HEK293 (cell line): Measurements from ENCODE around the gene DAZAP1.

Source experiments
- BCL11B ChIP-seq: fragments of 450-650 bp; formaldehyde crosslinking; IDR thresholded peaks from 2 replicates; pipeline ENCODE4 v1.5.1; 2016; ENCODE audit warnings: low read depth, missing biosample characterization, missing genetic modification characterization
- EGR2 ChIP-seq: fragments of 450-650 bp; formaldehyde crosslinking; IDR thresholded peaks from 2 replicates; pipeline ENCODE4 v1.5.1; 2016; ENCODE audit warnings: low read depth, missing biosample characterization, missing genetic modification characterization
- GFI1B ChIP-seq: fragments of 450-650 bp; formaldehyde crosslinking; IDR thresholded peaks from 2 replicates; pipeline ENCODE4 v1.5.1; 2016; ENCODE audit warnings: missing biosample characterization, missing genetic modification characterization
- GLI4 ChIP-seq: fragments of 450-650 bp; formaldehyde crosslinking; IDR thresholded peaks from 2 replicates; pipeline ENCODE4 v1.5.1; 2016; ENCODE audit warnings: missing biosample characterization, missing genetic modification characterization
- GLIS1 ChIP-seq: fragments of 450-650 bp; formaldehyde crosslinking; IDR thresholded peaks from 2 replicates; pipeline ENCODE4 v1.5.1; 2016; ENCODE audit warnings: missing biosample characterization, missing genetic modification characterization
- KLF16 ChIP-seq: fragments of 450-650 bp; formaldehyde crosslinking; IDR thresholded peaks from 2 replicates; pipeline ENCODE4 v1.5.1; 2017; ENCODE audit warnings: missing biosample characterization, missing genetic modification characterization
- KLF7 ChIP-seq: fragments of 450-650 bp; formaldehyde crosslinking; IDR thresholded peaks from 2 replicates; pipeline ENCODE4 v1.5.1; 2016; ENCODE audit warnings: missing biosample characterization, missing genetic modification characterization, borderline replicate concordance
- PATZ1 ChIP-seq: fragments of 450-650 bp; formaldehyde crosslinking; IDR thresholded peaks from 2 replicates; pipeline ENCODE4 v1.5.1; 2016; ENCODE audit warnings: missing biosample characterization, missing genetic modification characterization
- ZFP3 ChIP-seq: fragments of 450-650 bp; formaldehyde crosslinking; IDR thresholded peaks from 2 replicates; pipeline ENCODE4 v1.5.1; 2016; ENCODE audit warnings: low read depth, missing biosample characterization, missing genetic modification characterization
- ZNF132 ChIP-seq: fragments of 450-650 bp; formaldehyde crosslinking; IDR thresholded peaks from 2 replicates; pipeline ENCODE4 v1.5.1; 2017; ENCODE audit warnings: missing biosample characterization, missing genetic modification characterization, borderline replicate concordance
- ZNF146 ChIP-seq: fragments of 450-650 bp; formaldehyde crosslinking; IDR thresholded peaks from 2 replicates; pipeline ENCODE4 v1.5.1; 2016; ENCODE audit warnings: missing biosample characterization, missing genetic modification characterization
- ZNF157 ChIP-seq: fragments of 450-650 bp; formaldehyde crosslinking; IDR thresholded peaks from 2 replicates; pipeline ENCODE4 v1.5.1; 2016; ENCODE audit warnings: missing biosample characterization, missing genetic modification characterization
- ZNF175 ChIP-seq: fragments of 450-650 bp; formaldehyde crosslinking; IDR thresholded peaks from 2 replicates; pipeline ENCODE4 v1.5.1; 2016; ENCODE audit warnings: missing biosample characterization, missing genetic modification characterization
- ZNF2 ChIP-seq: fragments of 450-650 bp; formaldehyde crosslinking; IDR thresholded peaks from 2 replicates; pipeline ENCODE4 v1.5.1; 2016; ENCODE audit warnings: missing biosample characterization, missing genetic modification characterization
- ZNF211 ChIP-seq: fragments of 450-650 bp; formaldehyde crosslinking; IDR thresholded peaks from 2 replicates; pipeline ENCODE4 v1.5.1; 2016; ENCODE audit warnings: low read depth, missing biosample characterization, missing genetic modification characterization
- ZNF221 ChIP-seq: fragments of 450-650 bp; formaldehyde crosslinking; IDR thresholded peaks from 2 replicates; pipeline ENCODE4 v1.5.1; 2017; ENCODE audit warnings: missing biosample characterization, missing genetic modification characterization, borderline replicate concordance
- ZNF513 ChIP-seq: fragments of 450-650 bp; IDR thresholded peaks from 2 replicates; pipeline ENCODE4 v1.5.1; 2018; ENCODE audit warnings: missing biosample characterization, missing genetic modification characterization
- ZNF518A ChIP-seq: fragments of 450-650 bp; formaldehyde crosslinking; conservative IDR thresholded peaks from 2 replicates; pipeline ENCODE4 v1.5.1; 2016; ENCODE audit warnings: low read depth, missing biosample characterization, missing genetic modification characterization
- ZNF555 ChIP-seq: fragments of 450-650 bp; formaldehyde crosslinking; conservative IDR thresholded peaks from 2 replicates; pipeline ENCODE4 v1.5.1; 2017; ENCODE audit warnings: missing biosample characterization, mild to moderate bottlenecking, missing genetic modification characterization, inconsistent platforms
- ZNF600 ChIP-seq: fragments of 450-650 bp; formaldehyde crosslinking; IDR thresholded peaks from 2 replicates; pipeline ENCODE4 v1.5.1; 2016; ENCODE audit warnings: missing biosample characterization, missing genetic modification characterization
- ZNF621 ChIP-seq: fragments of 450-650 bp; formaldehyde crosslinking; IDR thresholded peaks from 2 replicates; pipeline ENCODE4 v1.5.1; 2017; ENCODE audit warnings: missing biosample characterization, missing genetic modification characterization
- ZNF623 ChIP-seq: fragments of 450-650 bp; formaldehyde crosslinking; IDR thresholded peaks from 2 replicates; pipeline ENCODE4 v1.5.1; 2016; ENCODE audit warnings: missing biosample characterization, missing genetic modification characterization
- ZNF626 ChIP-seq: fragments of 450-650 bp; sonication (Bioruptor Pico); formaldehyde crosslinking; IDR thresholded peaks from 2 replicates; pipeline ENCODE4 v1.5.1; 2018; ENCODE audit warnings: missing biosample characterization, missing genetic modification characterization, inconsistent platforms
- ZNF654 ChIP-seq: fragments of 450-650 bp; formaldehyde crosslinking; IDR thresholded peaks from 2 replicates; pipeline ENCODE4 v1.5.1; 2016; ENCODE audit warnings: low read depth, missing biosample characterization, missing genetic modification characterization
- ZNF837 ChIP-seq: fragments of 450-650 bp; formaldehyde crosslinking; IDR thresholded peaks from 2 replicates; pipeline ENCODE4 v1.5.1; 2016; ENCODE audit warnings: missing biosample characterization, missing genetic modification characterization
- TF ChIP-seq, protein P1 (sequence below): fragments of 450-650 bp; formaldehyde crosslinking; IDR thresholded peaks from 2 replicates; pipeline ENCODE4 v1.5.1; 2017; ENCODE audit warnings: missing biosample characterization, missing genetic modification characterization
- TF ChIP-seq, protein P2 (sequence below): fragments of 450-650 bp; formaldehyde crosslinking; IDR thresholded peaks from 2 replicates; pipeline ENCODE4 v1.5.1; 2016; ENCODE audit warnings: missing biosample characterization, missing genetic modification characterization
- TF ChIP-seq, protein P3 (sequence below): fragments of 450-650 bp; formaldehyde crosslinking; IDR thresholded peaks from 2 replicates; pipeline ENCODE4 v1.5.1; 2016; ENCODE audit warnings: missing biosample characterization, missing genetic modification characterization

The DAZAP1 gene

DNA sequence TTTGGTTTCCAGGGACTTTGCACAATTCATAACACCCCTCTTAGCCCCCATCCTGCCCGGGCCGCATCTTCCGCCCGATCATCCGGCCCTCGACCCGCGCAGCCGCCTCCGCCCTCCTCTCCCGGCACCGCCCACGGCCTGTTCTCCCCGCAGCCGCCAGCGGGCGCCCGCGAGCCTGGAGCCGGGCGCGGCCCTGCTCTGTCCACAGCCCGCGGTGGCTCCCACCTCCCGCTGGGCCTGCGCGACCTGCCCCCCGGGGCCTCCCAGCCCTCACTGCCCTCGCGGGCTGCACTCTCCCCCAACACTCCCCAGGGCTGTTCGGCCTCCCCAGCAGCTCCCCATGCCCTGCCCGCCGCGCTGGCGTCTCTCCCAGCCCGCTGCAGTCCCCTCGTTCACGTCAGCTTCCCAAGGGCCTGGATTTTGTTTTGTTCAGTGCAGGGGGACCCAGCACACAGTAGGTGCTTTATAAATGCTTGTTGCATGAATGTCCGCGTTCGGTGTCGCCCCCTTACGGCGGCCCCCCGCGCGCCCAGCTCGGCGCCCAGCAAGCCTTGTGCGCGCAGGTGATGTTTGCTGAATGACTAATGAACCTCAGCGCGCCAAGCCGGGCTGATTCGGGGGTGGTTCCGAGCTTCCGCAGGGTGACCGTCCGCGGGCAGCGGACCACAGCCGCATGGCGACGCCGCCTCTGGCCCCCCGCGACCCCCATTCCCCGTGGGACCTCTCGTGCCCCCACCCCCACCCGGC is 38.0 kb downstream of the DAZAP1 start (continued):
- TF ChIP-seq, protein P1, sequence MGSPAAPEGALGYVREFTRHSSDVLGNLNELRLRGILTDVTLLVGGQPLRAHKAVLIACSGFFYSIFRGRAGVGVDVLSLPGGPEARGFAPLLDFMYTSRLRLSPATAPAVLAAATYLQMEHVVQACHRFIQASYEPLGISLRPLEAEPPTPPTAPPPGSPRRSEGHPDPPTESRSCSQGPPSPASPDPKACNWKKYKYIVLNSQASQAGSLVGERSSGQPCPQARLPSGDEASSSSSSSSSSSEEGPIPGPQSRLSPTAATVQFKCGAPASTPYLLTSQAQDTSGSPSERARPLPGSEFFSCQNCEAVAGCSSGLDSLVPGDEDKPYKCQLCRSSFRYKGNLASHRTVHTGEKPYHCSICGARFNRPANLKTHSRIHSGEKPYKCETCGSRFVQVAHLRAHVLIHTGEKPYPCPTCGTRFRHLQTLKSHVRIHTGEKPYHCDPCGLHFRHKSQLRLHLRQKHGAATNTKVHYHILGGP, result no peak
- TF ChIP-seq GFI1B (tag by site-specific recombination) (peak; percentile 53; the same call in 1 of the 2 replicates), ZNF132 (no peak), ZNF211 (tag by site-specific recombination) (no peak), KLF7 (tag by site-specific recombination) (no peak; the same call in 1 of the 2 replicates), ZNF626 (tag by site-specific recombination) (no peak), ZNF157 (no peak), ZNF175 (tag by site-specific recombination) (no peak), ZNF837 (tag by site-specific recombination) (peak; percentile 86; the same call in 1 of the 2 replicates), GLI4 (tag by site-specific recombination) (peak; percentile 63; the same call in 1 of the 2 replicates), ZNF2 (peak; percentile 65), ZNF600 (peak; percentile 39), ZNF513 (tag by site-specific recombination) (no peak), ZNF221 (tag by site-specific recombination) (no peak), ZNF555 (tag by site-specific recombination) (no peak), ZFP3 (tag by site-specific recombination) (no peak), BCL11B (tag by site-specific recombination) (peak; percentile 96), ZNF623 (tag by site-specific recombination) (peak; percentile 13; the same call in 1 of the 2 replicates), KLF16 (tag by site-specific recombination) (no peak), GLIS1 (tag by site-specific recombination) (peak; percentile 98), PATZ1 (tag by site-specific recombination) (peak; percentile 97), ZNF654 (tag by site-specific recombination) (no peak), ZNF518A (no peak), ZNF146 (tag by site-specific recombination) (no peak), ZNF621 (tag by site-specific recombination) (no peak), EGR2 (peak; percentile 88)
- TF ChIP-seq, protein P2, sequence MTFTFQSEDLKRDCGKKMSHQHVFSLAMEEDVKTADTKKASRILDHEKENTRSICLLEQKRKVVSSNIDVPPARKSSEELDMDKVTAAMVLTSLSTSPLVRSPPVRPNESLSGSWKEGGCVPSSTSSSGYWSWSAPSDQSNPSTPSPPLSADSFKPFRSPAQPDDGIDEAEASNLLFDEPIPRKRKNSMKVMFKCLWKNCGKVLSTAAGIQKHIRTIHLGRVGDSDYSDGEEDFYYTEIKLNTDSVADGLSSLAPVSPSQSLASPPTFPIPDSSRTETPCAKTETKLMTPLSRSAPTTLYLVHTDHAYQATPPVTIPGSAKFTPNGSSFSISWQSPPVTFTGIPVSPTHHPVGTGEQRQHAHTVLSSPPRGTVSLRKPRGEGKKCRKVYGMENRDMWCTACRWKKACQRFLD (tag by site-specific recombination), result no peak
- TF ChIP-seq, protein P3, sequence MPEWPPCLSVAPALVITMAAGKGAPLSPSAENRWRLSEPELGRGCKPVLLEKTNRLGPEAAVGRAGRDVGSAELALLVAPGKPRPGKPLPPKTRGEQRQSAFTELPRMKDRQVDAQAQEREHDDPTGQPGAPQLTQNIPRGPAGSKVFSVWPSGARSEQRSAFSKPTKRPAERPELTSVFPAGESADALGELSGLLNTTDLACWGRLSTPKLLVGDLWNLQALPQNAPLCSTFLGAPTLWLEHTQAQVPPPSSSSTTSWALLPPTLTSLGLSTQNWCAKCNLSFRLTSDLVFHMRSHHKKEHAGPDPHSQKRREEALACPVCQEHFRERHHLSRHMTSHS (tag by site-specific recombination), result no peak
